Loucy (cell line): Measurements from ENCODE around the gene ETS1.

Experiments used
- H2AFZ ChIP-seq: fragments of 200-600 bp; sonication (generic); 2 replicates; pipeline ENCODE4 v1.6.0; 2016; ENCODE audit warnings: antibody characterized with exemption, mild to moderate bottlenecking, low read length, moderate library complexity
- H3F3A ChIP-seq: fragments of 200-600 bp; 2 replicates; pipeline ENCODE4 v1.6.0; 2016; ENCODE audit warnings: antibody characterized with exemption, low read depth, mild to moderate bottlenecking
- H3K27me3 ChIP-seq: fragments of 200-600 bp; sonication (generic); 2 replicates; pipeline ENCODE4 v1.6.1; 2014; ENCODE audit warnings: low read length, mild to moderate bottlenecking; ENCODE audit not compliant: insufficient read depth, poor library complexity, severe bottlenecking
- H3K36me3 ChIP-seq: fragments of 200-600 bp; sonication (generic); 2 replicates; pipeline ENCODE4 v1.6.1; 2016; ENCODE audit warnings: low read length; ENCODE audit not compliant: insufficient read depth
- H3K4me1 ChIP-seq: fragments of 200-600 bp; sonication (generic); 2 replicates; pipeline ENCODE4 v1.5.1; 2014; ENCODE audit warnings: low read length, mild to moderate bottlenecking; ENCODE audit not compliant: insufficient read depth, poor library complexity, severe bottlenecking
- H3K4me2 ChIP-seq: fragments of 200-600 bp; sonication (generic); 2 replicates; pipeline ENCODE4 v1.6.0; 2014; ENCODE audit warnings: antibody characterized with exemption, low read length, low read depth, mild to moderate bottlenecking; ENCODE audit not compliant: poor library complexity, severe bottlenecking
- H3K4me3 ChIP-seq: fragments of 200-600 bp; sonication (generic); 2 replicates; pipeline ENCODE4 v1.5.1; 2014; ENCODE audit warnings: low read length, mild to moderate bottlenecking, mixed read lengths; ENCODE audit not compliant: poor library complexity, severe bottlenecking
- H3K79me2 ChIP-seq: fragments of 200-600 bp; sonication (generic); 2 replicates; pipeline ENCODE4 v1.6.1; 2014; ENCODE audit warnings: low read length; ENCODE audit not compliant: insufficient read depth
- H3K9ac ChIP-seq: fragments of 200-600 bp; sonication (generic); 2 replicates; pipeline ENCODE4 v1.6.0; 2014; ENCODE audit warnings: mild to moderate bottlenecking, low read depth, low read length, moderate library complexity; ENCODE audit not compliant: poor library complexity, severe bottlenecking
- H3K9me2 ChIP-seq: fragments of 200-600 bp; sonication (generic); replicated peaks from 2 replicates; pipeline ENCODE4 v1.6.1; 2016; ENCODE audit warnings: low read depth, low read length, mixed read lengths
- H3K9me3 ChIP-seq: fragments of 200-600 bp; sonication (generic); 2 replicates; pipeline ENCODE4 v1.6.1; 2014; ENCODE audit warnings: mild to moderate bottlenecking, antibody characterized with exemption, low read length, low read depth; ENCODE audit not compliant: insufficient read depth
- H4K20me1 ChIP-seq: fragments of 200-600 bp; sonication (generic); 2 replicates; pipeline ENCODE4 v1.6.0; 2014; ENCODE audit warnings: antibody characterized with exemption, low read length, mild to moderate bottlenecking; ENCODE audit not compliant: insufficient read depth, poor library complexity, severe bottlenecking
- CTCF ChIP-seq: fragments of 200-600 bp; sonication (generic); conservative IDR thresholded peaks from 2 replicates; pipeline ENCODE4 v1.5.1; 2014; ENCODE audit warnings: mild to moderate bottlenecking, antibody characterized with exemption, low read length
- EZH2phosphoT487 ChIP-seq: fragments of 200-600 bp; IDR thresholded peaks from 2 replicates; pipeline ENCODE4 v1.6.1; 2018; ENCODE audit warnings: antibody characterized with exemption, mild to moderate bottlenecking, moderate library complexity, borderline replicate concordance

The ETS1 gene

DNA sequence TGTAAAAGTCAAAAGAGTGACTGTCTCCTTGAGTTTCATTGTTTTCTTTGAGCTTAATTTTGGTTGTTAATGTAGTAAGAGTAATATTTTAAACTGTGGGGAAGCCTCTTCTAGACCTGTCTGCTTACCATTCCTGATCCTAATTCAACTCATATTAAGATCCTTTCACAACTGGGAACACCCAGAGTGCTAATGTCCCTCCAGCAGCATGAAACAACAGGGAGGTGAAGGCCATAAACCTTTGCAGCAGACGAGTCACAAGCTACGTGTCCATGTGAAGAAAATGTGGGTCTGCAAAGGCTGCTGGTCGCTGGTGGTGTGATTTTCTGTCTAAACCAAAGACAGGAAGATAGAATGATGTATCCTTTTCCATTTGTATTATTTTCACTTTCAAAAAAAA, 152.5 kb downstream of the ETS1 start:
- peak overlapping the region; percentile 68 for H2AFZ ChIP-seq
- H3K36me3 ChIP-seq: no peaks in the 10 kb centered on the region
- no peak overlapping the region for H3K4me3 ChIP-seq
- H3F3A ChIP-seq: no peaks in the 10 kb centered on the region
- H3K79me2 ChIP-seq: no peaks in the 10 kb centered on the region
- no peak overlapping the region for H3K4me2 ChIP-seq
- H3K4me1 ChIP-seq: peaks cover 43% of the 10 kb centered on the region
- no peaks in the 10 kb centered on the region for H3K27me3 ChIP-seq
- no peak for TF ChIP-seq EZH2phosphoT487
- TF ChIP-seq CTCF: no peak
- H4K20me1 ChIP-seq: no peaks in the 10 kb centered on the region
- no peak overlapping the region for H3K9ac ChIP-seq
- no peaks in the 10 kb centered on the region for H3K9me2 ChIP-seq
- H3K9me3 ChIP-seq: peaks cover 5% of the 10 kb centered on the region; the same call in 1 of the 2 replicates

GRCh38 chr11:128434411-128434810, 152.9 kb downstream of the ETS1 start:
- peaks cover 47% of the 10 kb centered on the region for H3K4me1 ChIP-seq
- no peaks in the 10 kb centered on the region for H4K20me1 ChIP-seq
- peak overlapping the region; percentile 68 for H2AFZ ChIP-seq
- H3K79me2 ChIP-seq: no peaks in the 10 kb centered on the region
- no peaks in the 10 kb centered on the region for H3F3A ChIP-seq
- 0 out of 2 replicates have a peak, but pooled peaks cover under 1% of the 10 kb centered on the region for H3K9me3 ChIP-seq
- H3K9ac ChIP-seq: no peak overlapping the region
- H3K27me3 ChIP-seq: no peaks in the 10 kb centered on the region
- H3K36me3 ChIP-seq: no peaks in the 10 kb centered on the region
- TF ChIP-seq EZH2phosphoT487 (no peak), CTCF (no peak)
- no peak overlapping the region for H3K4me3 ChIP-seq
- no peaks in the 10 kb centered on the region for H3K9me2 ChIP-seq
- no peak overlapping the region for H3K4me2 ChIP-seq

DNA sequence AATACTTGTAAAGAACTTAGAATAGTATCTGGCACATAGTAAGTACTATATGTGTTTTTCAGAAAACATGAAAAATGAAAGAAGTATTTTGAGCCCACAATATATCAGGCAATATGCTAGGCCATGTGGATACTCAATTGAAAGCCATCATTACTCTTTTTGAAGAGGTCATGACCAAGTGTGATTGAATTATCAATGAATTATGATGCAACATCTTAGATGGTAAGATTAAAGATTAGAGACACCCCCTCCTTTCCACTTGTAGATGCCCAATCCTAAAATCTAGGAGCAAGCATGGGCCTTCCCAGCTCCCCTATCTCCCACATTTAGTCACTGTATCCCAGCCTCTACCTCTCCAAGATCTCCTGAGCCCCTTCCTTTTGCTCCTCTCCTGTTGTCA, 154.4 kb downstream of the ETS1 start:
- H3K9me3 ChIP-seq: no peaks in the 10 kb centered on the region
- H3K36me3 ChIP-seq: no peaks in the 10 kb centered on the region
- H3K9me2 ChIP-seq: no peaks in the 10 kb centered on the region
- TF ChIP-seq CTCF (no peak), EZH2phosphoT487 (no peak)
- H4K20me1 ChIP-seq: no peaks in the 10 kb centered on the region
- H3K79me2 ChIP-seq: no peaks in the 10 kb centered on the region
- no peak overlapping the region for H3K4me3 ChIP-seq
- H3K9ac ChIP-seq: no peak overlapping the region
- H3K4me1 ChIP-seq: peaks cover 60% of the 10 kb centered on the region
- H2AFZ ChIP-seq: no peak overlapping the region
- H3F3A ChIP-seq: no peaks in the 10 kb centered on the region; the same call in 1 of the 2 replicates
- H3K27me3 ChIP-seq: no peaks in the 10 kb centered on the region
- H3K4me2 ChIP-seq: no peak overlapping the region
